ENCODE results near the gene TRABD2B.

DNA sequence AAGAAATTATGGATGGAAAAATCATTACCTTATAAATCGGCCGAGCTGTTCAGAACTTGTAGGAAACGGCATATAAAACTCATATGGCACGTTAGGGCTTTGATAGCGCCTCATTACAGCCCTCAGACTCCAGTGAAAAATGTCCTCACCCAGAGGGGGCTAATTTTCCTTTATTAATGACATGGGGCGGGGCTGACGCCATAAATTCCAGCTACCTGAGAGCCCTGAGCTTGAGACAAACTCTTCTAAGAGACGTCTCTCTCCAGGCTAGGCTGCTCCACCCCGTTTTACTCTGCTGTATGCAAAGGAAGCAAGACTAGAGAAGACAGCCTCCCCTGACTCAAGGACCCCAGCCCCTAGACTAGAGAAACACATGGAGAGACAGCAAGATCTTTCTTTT, 149.4 kb downstream of the TRABD2B start:
- TF ChIP-seq EZH2 (IDR thresholded peaks at IDR 0.05; ENCODE audit: borderline replicate concordance, low read depth, low read length, poor library complexity, severe bottlenecking): no peak
- TF ChIP-seq, protein P1, sequence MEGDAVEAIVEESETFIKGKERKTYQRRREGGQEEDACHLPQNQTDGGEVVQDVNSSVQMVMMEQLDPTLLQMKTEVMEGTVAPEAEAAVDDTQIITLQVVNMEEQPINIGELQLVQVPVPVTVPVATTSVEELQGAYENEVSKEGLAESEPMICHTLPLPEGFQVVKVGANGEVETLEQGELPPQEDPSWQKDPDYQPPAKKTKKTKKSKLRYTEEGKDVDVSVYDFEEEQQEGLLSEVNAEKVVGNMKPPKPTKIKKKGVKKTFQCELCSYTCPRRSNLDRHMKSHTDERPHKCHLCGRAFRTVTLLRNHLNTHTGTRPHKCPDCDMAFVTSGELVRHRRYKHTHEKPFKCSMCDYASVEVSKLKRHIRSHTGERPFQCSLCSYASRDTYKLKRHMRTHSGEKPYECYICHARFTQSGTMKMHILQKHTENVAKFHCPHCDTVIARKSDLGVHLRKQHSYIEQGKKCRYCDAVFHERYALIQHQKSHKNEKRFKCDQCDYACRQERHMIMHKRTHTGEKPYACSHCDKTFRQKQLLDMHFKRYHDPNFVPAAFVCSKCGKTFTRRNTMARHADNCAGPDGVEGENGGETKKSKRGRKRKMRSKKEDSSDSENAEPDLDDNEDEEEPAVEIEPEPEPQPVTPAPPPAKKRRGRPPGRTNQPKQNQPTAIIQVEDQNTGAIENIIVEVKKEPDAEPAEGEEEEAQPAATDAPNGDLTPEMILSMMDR (conservative IDR thresholded peaks at IDR 0.05; ENCODE audit: low read depth, low read length): no peak

Measured in A673 (cell line).